SK-N-SH (cell line): Measurements from ENCODE around the gene AGTRAP. TPM values are rescaled to one million over a fixed set of nuclear protein-coding genes. Genes with fewer than 3 reads are reported as not detected.

Source experiments
- CTCF ChIA-PET: fragments of 300-600, 350-600 bp; formaldehyde crosslinking; extraction: SDS; loops from one replicate; lab custom pipeline; 2021; lab: Yijun Ruan, JAX
- POLR2A ChIA-PET: fragments of 350-600 bp; sonication (Branson Sonifier 250); formaldehyde crosslinking; extraction: SDS; loops from one replicate; lab custom pipeline; 2020; ENCODE audit warnings: antibody characterized with exemption, inconsistent platforms; lab: Yijun Ruan, JAX
- DNase-seq: peaks from one replicate; pipeline ENCODE4 v3.0.0; 2012
- H2AFZ ChIP-seq: fragments of 200-600 bp; sonication (generic); 2 replicates; pipeline ENCODE4 v1.8.1; 2016; ENCODE audit warnings: antibody characterized with exemption, mild to moderate bottlenecking, low read depth
- H3F3A ChIP-seq: fragments of 200-600 bp; sonication (generic); replicated peaks from 2 replicates; pipeline ENCODE3; 2016; ENCODE audit warnings: antibody characterized with exemption, mild to moderate bottlenecking; ENCODE audit not compliant: insufficient read depth
- H3K27ac ChIP-seq, 2 experiments: fragments of 200-500 bp in 1 of 2; fragments of 200-600 bp in 1 of 2; sonication (Bioruptor generic) in 1 of 2; sonication (generic), shearing (Covaris generic) in 1 of 2; 2 replicates each; pipeline versions ENCODE4 v1.5.1 to v1.6.1; 2014 to 2016; ENCODE audit warnings: low read depth in 2 of 2, inconsistent platforms in 1 of 2, low read length in 1 of 2, mild to moderate bottlenecking in 1 of 2, mixed read lengths in 1 of 2
- H3K27me3 ChIP-seq: fragments of 200-600 bp; sonication (generic), shearing (Covaris generic); 2 replicates; pipeline ENCODE4 v1.6.1; 2016; ENCODE audit warnings: mixed run types; ENCODE audit not compliant: insufficient read depth
- H3K36me3 ChIP-seq, 2 experiments: fragments of 200-500 bp in 1 of 2; fragments of 200-600 bp in 1 of 2; sonication (Bioruptor generic) in 1 of 2; sonication (generic) in 1 of 2; replicated peaks in 1 of 2; 2 replicates each; pipeline versions ENCODE3 to v1.5.1; 2014 to 2016; ENCODE audit warnings: low read length in 1 of 2, mild to moderate bottlenecking in 1 of 2; ENCODE audit not compliant: insufficient read depth in 2 of 2, control insufficient read depth in 1 of 2
- H3K4me1 ChIP-seq, 2 experiments: fragments of 200-500 bp in 1 of 2; fragments of 200-600 bp in 1 of 2; sonication (Bioruptor generic) in 1 of 2; sonication (generic), shearing (Covaris generic) in 1 of 2; 2 replicates each; pipeline versions ENCODE4 v1.5.1 to v1.6.1; 2014 to 2016; ENCODE audit warnings: low read depth in 1 of 2, low read length in 1 of 2, mixed run types in 1 of 2; ENCODE audit not compliant: insufficient read depth in 2 of 2, control insufficient read depth in 1 of 2
- H3K4me2 ChIP-seq: fragments of 200-600 bp; sonication (generic), shearing (Covaris generic); 2 replicates; pipeline ENCODE4 v1.6.1; 2017; ENCODE audit warnings: mixed run types
- H3K4me3 ChIP-seq, 2 experiments: fragments of 200-500 bp in 1 of 2; fragments of 200-600 bp in 1 of 2; sonication (Bioruptor generic) in 1 of 2; sonication (generic), shearing (Covaris generic) in 1 of 2; 2 replicates each; pipeline versions ENCODE4 v1.5.1 to v1.8.1; 2014 to 2016; ENCODE audit warnings: low read depth in 2 of 2, inconsistent platforms in 1 of 2, low read length in 1 of 2, mild to moderate bottlenecking in 1 of 2, mixed read lengths in 1 of 2, moderate library complexity in 1 of 2
- H3K79me2 ChIP-seq: fragments of 200-600 bp; sonication (generic); 2 replicates; pipeline ENCODE4 v1.8.1; 2017; ENCODE audit warnings: mild to moderate bottlenecking; ENCODE audit not compliant: insufficient read depth
- H3K9ac ChIP-seq: fragments of 200-600 bp; sonication (generic); 2 replicates; pipeline ENCODE4 v1.6.1; 2017; ENCODE audit warnings: mixed run types
- H3K9me2 ChIP-seq: fragments of 200-600 bp; sonication (generic); 2 replicates; pipeline ENCODE4 v1.6.1; 2017; ENCODE audit warnings: mixed run types
- H3K9me3 ChIP-seq: fragments of 200-600 bp; sonication (generic); 2 replicates; pipeline ENCODE4 v1.6.1; 2017; ENCODE audit warnings: mixed run types, mild to moderate bottlenecking, moderate library complexity
- H4K20me1 ChIP-seq: fragments of 200-600 bp; sonication (generic); 2 replicates; pipeline ENCODE4 v1.6.1; 2017; ENCODE audit warnings: mild to moderate bottlenecking, mixed run types; ENCODE audit not compliant: insufficient read depth
- CTCF ChIP-seq: fragments of 200-600 bp; sonication (generic); IDR thresholded peaks from 2 replicates; pipeline ENCODE4 v1.6.1; 2017; ENCODE audit warnings: antibody characterized with exemption, mild to moderate bottlenecking, moderate library complexity
- ELF1 ChIP-seq: IDR thresholded peaks from 2 replicates; pipeline ENCODE4 v1.4.0; 2012
- EZH2phosphoT487 ChIP-seq: fragments of 200-600 bp; sonication (generic); IDR thresholded peaks from 2 replicates; pipeline ENCODE4 v1.6.1; 2017; ENCODE audit warnings: low read depth, mixed run types, mild to moderate bottlenecking, antibody characterized with exemption, moderate library complexity, borderline replicate concordance
- FOXM1 ChIP-seq: IDR thresholded peaks from 2 replicates; pipeline ENCODE4 v1.4.0; 2012; ENCODE audit warnings: low read depth, mild to moderate bottlenecking
- NFIC ChIP-seq: IDR thresholded peaks from 2 replicates; pipeline ENCODE4 v1.4.0; 2012; ENCODE audit warnings: borderline replicate concordance
- NRF1 ChIP-seq: IDR thresholded peaks from 2 replicates; pipeline ENCODE4 v1.6.1; 2012; ENCODE audit warnings: low read depth, mild to moderate bottlenecking, low read length
- RCOR1 ChIP-seq: fragments of 150-350 bp; IDR thresholded peaks from 2 replicates; pipeline ENCODE4 v1.6.1; 2017; ENCODE audit warnings: antibody characterized with exemption, low read length
- REST ChIP-seq: IDR thresholded peaks from 2 replicates; pipeline ENCODE4 v1.6.1; 2012; ENCODE audit warnings: mild to moderate bottlenecking, low read depth, low read length, moderate library complexity
- SIN3A ChIP-seq: IDR thresholded peaks from 2 replicates; pipeline ENCODE4 v1.6.1; 2012; ENCODE audit warnings: low read depth, mild to moderate bottlenecking, low read length, moderate library complexity, borderline replicate concordance
- SMC3 ChIP-seq: IDR thresholded peaks from 2 replicates; pipeline ENCODE4 v1.6.1; 2012; ENCODE audit warnings: low read depth, low read length, improper control_type of control experiment
- ZBTB33 ChIP-seq: IDR thresholded peaks from 2 replicates; pipeline ENCODE4 v1.4.0; 2012; ENCODE audit warnings: low read depth, borderline replicate concordance
- WGBS: methylation state at CpG from one replicate; pipeline ENCODE4 v1.1.6; 2017; ENCODE audit warnings: low lambda C conversion rate; 5-methylcytosine and 5-hydroxymethylcytosine counted together
- polyA plus RNA-seq, 3 experiments: library from polyadenylated mRNA; depleted of rRNA; stranded (reverse); fragments of >200 nt; gene quantifications; 2 replicates each; pipeline ENCODE4 v1.2.3, GENCODE V29; 2012

AGTRAP gene
- polyA plus RNA-seq, 1 of the 3 experiments (the other 2 are of a cell fraction) = 66.2 TPM

GRCh38 chr1:11721311-11721710 is 14.6 kb upstream of the AGTRAP start:
- no peak for DNase-seq
- no peak overlapping the region for H3K4me2 ChIP-seq
- TF ChIP-seq RCOR1 (no peak), FOXM1 (no peak), ELF1 (no peak), REST (no peak), NFIC (no peak), CTCF (no peak), ZBTB33 (no peak)
- no peak overlapping the region for H3K4me3 ChIP-seq
- H3F3A ChIP-seq = no peaks in the 10 kb centered on the region
- H3K9ac ChIP-seq = no peak overlapping the region
- H3K9me3 ChIP-seq = no peaks in the 10 kb centered on the region
- no peaks in the 10 kb centered on the region for H3K9me2 ChIP-seq
- 51% methylated on average over 4 of the region's 4 CpGs for WGBS
- no peaks in the 10 kb centered on the region; the same call in 1 of the 2 replicates for H3K27me3 ChIP-seq
- H3K4me1 ChIP-seq = peaks cover 0 to 4% of the 10 kb centered on the region in 2 experiments; a peak in 1 of 4 replicates
- ChIA-PET POLR2A (no interaction called here), CTCF (interaction anchor here (1.3 to 8.6 kb wide), 7 partner anchors 14 to 684 kb away, joined by 6 to 205 read pairs (median 54); partner anchors contain the start of genes AGTRAP, FBXO2, FBXO44 and FBXO6)
- H2AFZ ChIP-seq = no peak overlapping the region
- H3K36me3 ChIP-seq = no peaks in the 10 kb centered on the region
- H3K27ac ChIP-seq = no peak overlapping the region
- H4K20me1 ChIP-seq = no peaks in the 10 kb centered on the region
- no peaks in the 10 kb centered on the region for H3K79me2 ChIP-seq

- DNase-seq = no peak
- Histone ChIP-seq H2AFZ (no peak overlapping the region), H3K79me2 (no peaks in the 10 kb centered on the region), H3K27ac (no peak overlapping the region), H3K27me3 (no peaks in the 10 kb centered on the region), H3K4me2 (no peak overlapping the region), H3K36me3 (no peaks in the 10 kb centered on the region), H4K20me1 (no peaks in the 10 kb centered on the region), H3F3A (no peaks in the 10 kb centered on the region), H3K9me2 (no peaks in the 10 kb centered on the region), H3K9ac (no peak overlapping the region), H3K4me1 (peaks cover 0 to 4% of the 10 kb centered on the region in 2 experiments; a peak in 1 of 4 replicates), H3K9me3 (no peaks in the 10 kb centered on the region), H3K4me3 (no peak overlapping the region)
- CTCF ChIA-PET = interaction anchor here (1.0 to 8.6 kb wide), 6 partner anchors 14 to 685 kb away, joined by 3 to 205 read pairs (median 69); partner anchors contain the start of genes AGTRAP, FBXO2 and FBXO6
- TF ChIP-seq EZH2phosphoT487 = no peak
- TF ChIP-seq SIN3A = no peak
- TF ChIP-seq NRF1 = no peak
- TF ChIP-seq SMC3 = no peak
- POLR2A ChIA-PET = no interaction called here
- WGBS = 82% methylated on average over 2 of the region's 2 CpGs
Measured at GRCh38 chr1:11722538-11722937, 13.4 kb upstream of the AGTRAP start.
